ENCODE measurements around the gene GLUD1. TPM values are rescaled to one million over a fixed set of nuclear protein-coding genes. Genes with fewer than 3 reads are reported as not detected.
"Not testable (repeated sequence)": the region's sequence is repeated elsewhere in the genome, so short reads cannot be mapped to it uniquely, and the experiment has no call there.

GLUD1 gene
- total RNA-seq, 3 donors from 2014 or later (not counting 1 experiment from before 2014, with no cell fraction given), result 102 to 115 (median 112) TPM

GRCh38 chr10:87045434-87045938, 49.2 kb downstream of the GLUD1 start:
- H3K4me1 Mint-ChIP-seq, result no peaks in the 10 kb centered on the region
- Histone ChIP-seq H3K27me3 (ENCODE audit: control insufficient read depth, insufficient read depth, low read length) (no peaks in the 10 kb centered on the region), H3K4me1 (ENCODE audit: control insufficient read depth, insufficient read depth, low read length) (no peaks in the 10 kb centered on the region), H3K36me3 (ENCODE audit: control insufficient read depth, insufficient read depth, low read length) (peaks cover 25% of the 10 kb centered on the region), H3K27ac (ENCODE audit: low read length) (no peak overlapping the region), H3K9me3 (ENCODE audit: control insufficient read depth, insufficient read depth, low read length) (no peaks in the 10 kb centered on the region), H3K4me3 (ENCODE audit: low read length) (no peak overlapping the region)
- H3K27ac Mint-ChIP-seq, result no peak overlapping the region
- H3K36me3 Mint-ChIP-seq, result peaks cover 9% of the 10 kb centered on the region
- ATAC-seq (no peak), DNase-seq (no peak)
- WGBS (ENCODE audit: insufficient coverage), result 100% methylated on average over 6 of the region's 6 CpGs
- H3K27me3 Mint-ChIP-seq (ENCODE audit: low read depth in 2 of 2), result no peaks in the 10 kb centered on the region
- no peak overlapping the region for H3K4me3 Mint-ChIP-seq
- H3K9me3 Mint-ChIP-seq, result no peaks in the 10 kb centered on the region
- intact Hi-C loops (cut with micrococcal nuclease), result no loop called here
- no peak for TF ChIP-seq CTCF (IDR thresholded peaks at IDR 0.05)

GRCh38 chr10:87043579-87043978, 51.1 kb downstream of the GLUD1 start:
- H3K36me3 Mint-ChIP-seq; H3K4me1 ChIP-seq (ENCODE audit: control insufficient read depth, insufficient read depth, low read length); H3K27me3 ChIP-seq (ENCODE audit: control insufficient read depth, insufficient read depth, low read length); H3K4me1 Mint-ChIP-seq; H3K27me3 Mint-ChIP-seq (ENCODE audit: low read depth in 2 of 2); H3K27ac ChIP-seq (ENCODE audit: low read length); DNase-seq; H3K9me3 Mint-ChIP-seq; H3K9me3 ChIP-seq (ENCODE audit: control insufficient read depth, insufficient read depth, low read length); H3K4me3 ChIP-seq (ENCODE audit: low read length); intact Hi-C loops (cut with micrococcal nuclease); ATAC-seq; H3K4me3 Mint-ChIP-seq; H3K27ac Mint-ChIP-seq: not testable (repeated sequence)
- WGBS (ENCODE audit: insufficient coverage), result 96% methylated on average over 7 of the region's 7 CpGs
- peaks cover 17% of the 10 kb centered on the region for H3K36me3 ChIP-seq (ENCODE audit: control insufficient read depth, insufficient read depth, low read length)

GRCh38 chr10:87038786-87039185, 55.9 kb downstream of the GLUD1 start:
- TF ChIP-seq CTCF (IDR thresholded peaks at IDR 0.05), result no peak
- Mint-ChIP-seq H3K4me3 (no peak overlapping the region), H3K36me3 (no peaks in the 10 kb centered on the region), H3K27me3 (ENCODE audit: low read depth in 2 of 2) (no peaks in the 10 kb centered on the region), H3K9me3 (no peaks in the 10 kb centered on the region), H3K4me1 (no peaks in the 10 kb centered on the region), H3K27ac (no peak overlapping the region)
- H3K4me1 ChIP-seq (ENCODE audit: control insufficient read depth, insufficient read depth, low read length), result no peaks in the 10 kb centered on the region
- intact Hi-C loops (cut with micrococcal nuclease), result no loop called here
- ATAC-seq (peak in 1 of 3 donors; percentile 12), DNase-seq (no peak)
- no peaks in the 10 kb centered on the region for H3K9me3 ChIP-seq (ENCODE audit: control insufficient read depth, insufficient read depth, low read length)
- H3K36me3 ChIP-seq (ENCODE audit: control insufficient read depth, insufficient read depth, low read length), result no peaks in the 10 kb centered on the region
- no peaks in the 10 kb centered on the region for H3K27me3 ChIP-seq (ENCODE audit: control insufficient read depth, insufficient read depth, low read length)
- H3K27ac ChIP-seq (ENCODE audit: low read length), result no peak overlapping the region
- no peak overlapping the region for H3K4me3 ChIP-seq (ENCODE audit: low read length)
- 85% methylated on average over 2 of the region's 2 CpGs for WGBS (ENCODE audit: insufficient coverage)

- no peaks in the 10 kb centered on the region for H3K4me1 Mint-ChIP-seq
- Histone ChIP-seq H3K27me3 (ENCODE audit: control insufficient read depth, insufficient read depth, low read length) (no peaks in the 10 kb centered on the region), H3K36me3 (ENCODE audit: control insufficient read depth, insufficient read depth, low read length) (no peaks in the 10 kb centered on the region), H3K4me1 (ENCODE audit: control insufficient read depth, insufficient read depth, low read length) (no peaks in the 10 kb centered on the region), H3K9me3 (ENCODE audit: control insufficient read depth, insufficient read depth, low read length) (no peaks in the 10 kb centered on the region), H3K4me3 (ENCODE audit: low read length) (no peak overlapping the region), H3K27ac (ENCODE audit: low read length) (no peak overlapping the region)
- intact Hi-C loops (cut with micrococcal nuclease), result no loop called here
- ATAC-seq, result peak in 1 of 3 donors; percentile 23
- no peak for TF ChIP-seq CTCF (IDR thresholded peaks at IDR 0.05)
- DNase-seq, result no peak
- no peak overlapping the region for H3K4me3 Mint-ChIP-seq
- no peaks in the 10 kb centered on the region for H3K36me3 Mint-ChIP-seq
- no peaks in the 10 kb centered on the region for H3K27me3 Mint-ChIP-seq (ENCODE audit: low read depth in 2 of 2)
- WGBS (ENCODE audit: insufficient coverage), result 97% methylated on average over 3 of the region's 3 CpGs
- H3K9me3 Mint-ChIP-seq, result no peaks in the 10 kb centered on the region
- H3K27ac Mint-ChIP-seq, result no peak overlapping the region
Observed at GRCh38 chr10:87038286-87038717, 56.3 kb downstream of the GLUD1 start.
